Heart left ventricle (tissue), 16 donors: ENCODE results near the gene PARVA. TPM values are rescaled to one million over a fixed set of nuclear protein-coding genes. Genes with fewer than 3 reads are reported as not detected.
"Not testable (repeated sequence)": the region's sequence is repeated elsewhere in the genome, so short reads cannot be mapped to it uniquely, and the experiment has no call there.

ENCODE experiments used
- ATAC-seq, 4 donors: fragments of 200-7000 bp; cut with Tn5 transposase; one replicate each; pipeline ENCODE4 v1.9.1; 2020 to 2022; ENCODE audit warnings: moderate library complexity in 4 of 4, mild to moderate bottlenecking in 3 of 4, moderate number of reproducible peaks in 1 of 4
- DNase-seq, 5 donors: peaks; one replicate each; pipeline ENCODE4 v3.0.0-alpha.2; 2020
- H3K27ac ChIP-seq, 12 donors: fragments of 200-600 bp; sonication (generic) in 4 of 12; one replicate each; pipeline versions ENCODE4 v1.5.0 to v1.8.0; 2016 to 2022; ENCODE audit warnings: mild to moderate bottlenecking in 2 of 12
- H3K27me3 ChIP-seq, 9 donors: fragments of 200-600 bp; sonication (generic) in 2 of 9; one replicate each; pipeline versions ENCODE4 v1.5.1 to v1.8.0; 2016 to 2022; ENCODE audit warnings: mild to moderate bottlenecking in 3 of 9
- H3K36me3 ChIP-seq, 9 donors: fragments of 200-600 bp; sonication (generic) in 2 of 9; one replicate each; pipeline versions ENCODE4 v1.5.0 to v1.8.0; 2018 to 2022; ENCODE audit warnings: mild to moderate bottlenecking in 2 of 9
- H3K4me1 ChIP-seq, 12 donors: fragments of 200-600 bp; sonication (generic) in 4 of 12; one replicate each; pipeline versions ENCODE4 v1.5.0 to v1.8.0; 2016 to 2022; ENCODE audit warnings: mild to moderate bottlenecking in 3 of 12
- H3K4me3 ChIP-seq, 12 donors: fragments of 200-600 bp; sonication (generic) in 4 of 12; one replicate each; pipeline versions ENCODE4 v1.5.0 to v1.8.0; 2017 to 2022; ENCODE audit warnings: mild to moderate bottlenecking in 9 of 12, moderate library complexity in 4 of 12
- H3K9me3 ChIP-seq, 12 donors: fragments of 200-600 bp; sonication (generic) in 4 of 12; one replicate each; pipeline versions ENCODE4 v1.5.0 to v1.8.0; 2016 to 2022; ENCODE audit warnings: mild to moderate bottlenecking in 1 of 12
- POLR2A ChIP-seq, 2 donors: fragments of 450-650 bp; IDR thresholded peaks; one replicate each; pipeline ENCODE4 v1.6.1; 2017; ENCODE audit warnings: antibody characterized with exemption in 2 of 2, mild to moderate bottlenecking in 2 of 2, moderate library complexity in 2 of 2
- WGBS, 4 donors: extraction: QIAGEN DNeasy Blood & Tissue Kit in 2 of 4; methylation state at CpG; one replicate each; pipeline versions ENCODE4 v1.1.5 to v1.1.7; 2013 to 2018; 5-methylcytosine and 5-hydroxymethylcytosine counted together
- intact Hi-C, 10 donors: fragments of 100-400 bp; cut with DNase I; formaldehyde crosslinking; loops; one replicate each; pipeline versions ENCODE4 v1.11.1 to v1.14.2; 2022
- polyA plus RNA-seq, 2 donors: library from polyadenylated mRNA; stranded (reverse); fragments of 200-250 nt; gene quantifications; one replicate each; pipeline ENCODE4 v1.2.3, GENCODE V29; 2013
- total RNA-seq, 9 donors: library from RNA; depleted of rRNA in 2 of 9; stranded (reverse); fragments of >200 nt in 2 of 9; fragmentation: NEBNext Ultra II Directional in 3 of 9; extraction: Animal tissue kit (Norgen Biotek cat#: 25700) in 3 of 9; gene quantifications; one replicate each; pipeline versions ENCODE4 v1.1.0 to v1.2.4, GENCODE V29; 2016 to 2023
- TF ChIP-seq, protein P1 (sequence below), 12 donors: fragments of 200-600 bp; sonication (generic) in 4 of 12; IDR thresholded peaks; one replicate each; pipeline versions ENCODE4 v1.5.0 to v1.8.0; 2018 to 2022; ENCODE audit warnings: antibody characterized with exemption in 12 of 12, mild to moderate bottlenecking in 5 of 12
- donor health status: ischemic (EF 13 %, LVEDD 7.1; RV severe dilation, severe dysfunction).
- donor health status: healthy with polysubstance abuse.
- donor health status: DM: no; HTN: yes; CAD: no.
- donor health status: DM: no; HTN: no; CAD: no.
- donor health status: ischemic (EF 25% LVEDD 6.9; RV normal size, moderate dysfunction).
- donor health status: ischemic (EF 25% LVEDD 5.7; RV mildly dilated, moderate dysfunction).
- donor health status: healthy.
- donor health status: DM: yes; HTN: yes; CAD: no.
- donor health status: ischemic (EF 35%, LVEDD 5.7; RV mildly dilated, moderate dysfunction).
- donor health status: nonischemic (EF 11% LVEDD 7.7; RV severe dilation, severe dysfunction).
- donor health status: DM: yes; HTN: yes; CAD: no.
- donor health status: PGD.
- donor health status: ischemic (EF 29% LVEDD 5.4; RV normal size, mild dysfunction).
- donor health status: nonischemic (EF 23%, LVEDD 6.1; RV moderate dilation, normal function).

Gene PARVA
- total and polyA plus RNA-seq, 11 donors = 22.7 to 99.2 (median 65.9) TPM

DNA sequence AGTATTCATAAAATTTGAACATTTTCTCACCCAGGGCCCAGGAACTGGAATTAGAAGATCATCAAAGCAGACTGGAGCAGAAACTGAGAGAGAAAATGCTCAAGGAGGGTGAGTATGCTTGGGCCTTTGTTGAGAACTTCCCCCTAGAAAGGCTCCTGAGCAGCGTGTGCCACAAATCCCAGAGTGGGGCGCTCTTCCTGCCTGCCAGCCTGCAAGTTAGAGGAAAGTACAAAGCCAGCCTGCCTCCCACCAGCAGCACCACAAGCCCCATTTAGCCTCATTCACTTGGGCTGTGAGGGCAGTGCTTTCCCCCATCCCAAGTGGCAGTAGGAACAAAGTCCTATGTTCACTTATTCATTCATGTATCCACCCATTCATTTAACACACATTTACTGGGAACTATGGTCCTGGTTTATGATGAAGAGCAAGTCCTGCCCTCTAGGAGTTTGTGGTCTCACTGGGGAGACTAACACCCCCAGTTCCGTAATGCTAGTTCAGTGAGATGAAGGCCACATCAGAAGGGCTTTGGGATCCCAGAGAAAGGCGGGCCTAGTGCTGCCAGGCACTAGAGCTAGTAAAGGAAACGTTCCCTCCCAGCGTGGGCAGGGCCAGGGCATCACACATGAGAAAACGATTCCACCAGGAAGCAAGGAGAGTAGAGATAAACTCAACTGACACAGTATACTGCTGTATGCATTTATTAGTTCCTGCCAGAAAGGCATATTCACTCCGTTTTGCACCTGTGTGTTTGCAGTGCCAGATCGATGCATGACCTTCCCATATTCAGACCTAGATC lies 22.4 kb upstream of the PARVA start:
- ATAC-seq (no peak), DNase-seq (no peak)
- intact Hi-C loops = no loop called here
- H3K27me3 ChIP-seq = no peaks in the 10 kb centered on the region
- H3K9me3 ChIP-seq = no peaks in the 10 kb centered on the region
- H3K27ac ChIP-seq = no peak overlapping the region
- H3K4me1 ChIP-seq = peaks cover 0 to 8% (median 0%) of the 10 kb centered on the region in 12 donors
- 73 to 77% (median 74%) methylated on average over 9 of the region's 9 CpGs for WGBS, 4 donors
- TF ChIP-seq POLR2A (IDR thresholded peaks at IDR 0.05) = no peak
- TF ChIP-seq, protein P1, sequence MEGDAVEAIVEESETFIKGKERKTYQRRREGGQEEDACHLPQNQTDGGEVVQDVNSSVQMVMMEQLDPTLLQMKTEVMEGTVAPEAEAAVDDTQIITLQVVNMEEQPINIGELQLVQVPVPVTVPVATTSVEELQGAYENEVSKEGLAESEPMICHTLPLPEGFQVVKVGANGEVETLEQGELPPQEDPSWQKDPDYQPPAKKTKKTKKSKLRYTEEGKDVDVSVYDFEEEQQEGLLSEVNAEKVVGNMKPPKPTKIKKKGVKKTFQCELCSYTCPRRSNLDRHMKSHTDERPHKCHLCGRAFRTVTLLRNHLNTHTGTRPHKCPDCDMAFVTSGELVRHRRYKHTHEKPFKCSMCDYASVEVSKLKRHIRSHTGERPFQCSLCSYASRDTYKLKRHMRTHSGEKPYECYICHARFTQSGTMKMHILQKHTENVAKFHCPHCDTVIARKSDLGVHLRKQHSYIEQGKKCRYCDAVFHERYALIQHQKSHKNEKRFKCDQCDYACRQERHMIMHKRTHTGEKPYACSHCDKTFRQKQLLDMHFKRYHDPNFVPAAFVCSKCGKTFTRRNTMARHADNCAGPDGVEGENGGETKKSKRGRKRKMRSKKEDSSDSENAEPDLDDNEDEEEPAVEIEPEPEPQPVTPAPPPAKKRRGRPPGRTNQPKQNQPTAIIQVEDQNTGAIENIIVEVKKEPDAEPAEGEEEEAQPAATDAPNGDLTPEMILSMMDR (IDR thresholded peaks at IDR 0.05) = no peak
- H3K36me3 ChIP-seq = no peaks in the 10 kb centered on the region
- H3K4me3 ChIP-seq = no peak overlapping the region

DNA sequence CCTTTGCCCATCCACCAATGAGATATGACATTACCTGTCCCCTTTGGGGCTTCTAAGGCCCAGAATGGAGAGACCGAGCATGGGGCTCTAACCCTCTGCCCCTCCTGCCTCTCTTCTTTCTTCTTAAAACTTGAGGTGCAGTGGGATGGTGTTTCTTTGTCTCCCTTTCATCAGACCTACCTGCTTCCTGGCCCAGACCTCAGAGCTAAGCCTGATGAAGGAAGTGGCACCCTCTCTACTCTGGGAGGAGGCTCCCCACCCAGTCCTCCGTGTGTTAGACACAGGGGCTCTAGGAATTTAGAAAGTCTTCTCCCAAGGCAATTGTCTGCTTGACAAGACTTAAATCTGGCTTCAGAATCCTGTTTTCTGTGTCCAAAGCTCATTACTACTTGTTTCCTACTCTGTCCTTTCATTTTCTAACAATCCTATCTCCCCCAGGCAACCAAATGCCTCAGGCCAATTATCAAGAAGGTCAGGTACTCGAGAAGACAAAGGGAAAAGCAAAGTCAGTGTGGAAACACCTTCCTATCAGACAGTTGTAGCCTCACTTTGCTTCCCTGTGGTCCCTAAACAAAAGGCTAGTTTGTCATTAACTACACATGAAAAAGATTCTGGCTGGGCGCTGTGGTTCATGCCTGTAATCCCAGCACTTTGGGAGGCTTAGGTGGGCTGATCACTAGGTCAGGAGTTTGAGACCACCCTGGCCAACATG lies 20.3 kb upstream of the PARVA start:
- no peak overlapping the region for H3K27ac ChIP-seq
- H3K9me3 ChIP-seq = no peaks in the 10 kb centered on the region
- peaks cover 0 to 8% (median 0%) of the 10 kb centered on the region in 12 donors for H3K4me1 ChIP-seq
- 79 to 88% (median 83%) methylated on average over 4 of the region's 4 CpGs for WGBS, 4 donors
- no peak for ATAC-seq
- no peaks in the 10 kb centered on the region for H3K36me3 ChIP-seq
- H3K4me3 ChIP-seq = no peak overlapping the region
- no peak for TF ChIP-seq POLR2A (IDR thresholded peaks at IDR 0.05)
- TF ChIP-seq, protein P1 (IDR thresholded peaks at IDR 0.05) = no peak
- intact Hi-C loops = no loop called here
- no peak for DNase-seq
- H3K27me3 ChIP-seq = no peaks in the 10 kb centered on the region

DNA sequence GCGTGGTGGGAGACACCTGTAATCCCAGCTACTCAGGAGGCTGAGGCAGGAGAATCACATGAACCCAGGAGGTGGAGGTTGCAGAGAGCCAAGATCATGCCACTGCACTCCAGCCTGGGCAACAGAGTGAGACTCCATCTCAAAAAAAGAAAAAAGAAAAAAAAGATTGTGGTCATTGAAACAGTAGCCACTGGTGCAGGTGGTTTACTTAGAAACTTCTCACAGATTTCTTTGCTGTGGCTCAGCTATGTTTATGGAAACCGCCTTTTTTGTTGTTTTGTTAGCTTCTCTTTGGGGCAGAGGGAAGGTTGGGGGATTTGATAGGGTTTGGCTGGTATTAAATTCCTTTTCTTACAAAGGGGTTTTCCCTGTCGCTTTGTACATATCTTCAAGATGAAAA lies 19.7 kb upstream of the PARVA start:
- H3K36me3 ChIP-seq, H3K4me1 ChIP-seq, H3K4me3 ChIP-seq, H3K27me3 ChIP-seq, H3K9me3 ChIP-seq, H3K27ac ChIP-seq, ATAC-seq, intact Hi-C loops, DNase-seq: not testable (repeated sequence)
- WGBS, 4 donors = 91 to 97% (median 95%) methylated on average over 3 of the region's 3 CpGs

DNA sequence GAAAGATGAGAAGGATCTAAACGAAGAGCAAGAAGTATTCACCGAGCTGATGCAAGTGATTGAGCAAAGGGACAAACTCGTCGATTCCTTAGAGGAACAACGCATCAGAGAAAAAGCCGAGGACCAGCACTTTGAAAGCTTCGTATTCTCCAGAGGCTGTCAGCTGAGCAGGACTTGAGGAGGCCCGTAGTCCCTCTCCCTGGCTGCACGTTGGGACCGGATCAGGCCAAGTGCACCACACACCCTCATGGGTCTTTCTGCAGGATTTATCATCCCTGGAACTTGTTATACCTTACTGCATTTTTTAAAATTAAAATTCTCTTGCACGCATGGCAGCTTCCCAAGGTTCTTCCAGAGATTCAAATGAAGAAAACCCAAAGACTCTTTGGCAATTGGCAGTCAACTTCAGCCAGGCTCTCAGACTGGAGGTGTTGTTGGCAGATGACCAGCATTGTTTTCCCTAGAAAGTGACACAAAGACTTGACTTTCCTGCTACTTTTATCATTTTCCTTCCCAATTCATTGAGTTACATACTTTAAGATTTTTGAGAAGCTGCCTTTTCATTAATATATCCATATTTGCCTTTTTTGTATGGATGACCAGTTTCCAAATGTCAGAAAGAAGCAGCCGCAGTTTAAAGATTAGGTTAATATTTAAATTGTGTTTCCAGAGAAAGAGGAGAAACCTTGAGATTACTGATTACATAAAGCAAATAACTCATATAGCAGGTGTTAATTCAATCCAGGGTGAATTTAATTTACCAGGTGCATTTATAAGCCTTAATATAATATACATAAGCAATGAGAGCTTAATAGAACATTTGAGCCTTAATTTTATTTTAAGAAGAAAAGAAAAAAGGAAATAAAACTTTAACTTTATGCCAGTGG lies 18.8 kb upstream of the PARVA start:
- no peak for ATAC-seq
- Histone ChIP-seq H3K4me3 (no peak overlapping the region), H3K27ac (no peak overlapping the region), H3K36me3 (no peaks in the 10 kb centered on the region), H3K9me3 (no peaks in the 10 kb centered on the region), H3K27me3 (no peaks in the 10 kb centered on the region), H3K4me1 (peaks cover 0 to 8% (median 0%) of the 10 kb centered on the region in 12 donors)
- no peak for DNase-seq
- 62 to 73% (median 70%) methylated on average over 12 of the region's 12 CpGs for WGBS, 4 donors
- TF ChIP-seq, protein P1 (IDR thresholded peaks at IDR 0.05) = no peak
- TF ChIP-seq POLR2A (IDR thresholded peaks at IDR 0.05) = no peak
- intact Hi-C loops = no loop called here
